Kidney epithelial cell (primary cell): ENCODE measurements around the gene DCC. TPM values are rescaled to one million over a fixed set of nuclear protein-coding genes. Genes with fewer than 3 reads are reported as not detected.
A peak's percentile ranks its signal among the peaks of the same experiment; 100 is the strongest.

Experiments
- DNase-seq: peaks from one replicate; pipeline ENCODE4 v3.0.0-alpha.2; 2010; ENCODE audit warnings: low read depth
- H3K27me3 ChIP-seq: 2 replicates; pipeline ENCODE4 v1.6.0; 2011; ENCODE audit warnings: low read length; ENCODE audit not compliant: control insufficient read depth, insufficient read depth
- H3K36me3 ChIP-seq: 2 replicates; pipeline ENCODE4 v1.5.1; 2011; ENCODE audit warnings: low read length; ENCODE audit not compliant: control insufficient read depth, insufficient read depth
- H3K4me3 ChIP-seq: 2 replicates; pipeline ENCODE4 v1.5.1; 2011; ENCODE audit warnings: low read depth, mild to moderate bottlenecking, control low read depth, low read length
- CTCF ChIP-seq: IDR thresholded peaks from 2 replicates; pipeline ENCODE4 v1.5.1; 2011; ENCODE audit warnings: mild to moderate bottlenecking, moderate library complexity, low read length, control low read depth, inconsistent platforms; ENCODE audit not compliant: insufficient read depth, poor library complexity, severe bottlenecking
- total RNA-seq: library from RNA; depleted of rRNA; stranded (reverse); fragments of >200 nt; gene quantifications from 2 replicates; pipeline ENCODE4 v1.2.3, GENCODE V29; 2015

The DCC gene
- total RNA-seq, 1 donor from 2014 or later: 0.04 TPM

GRCh38 chr18:52685316-52685715, 345.3 kb downstream of the DCC start:
- no peaks in the 10 kb centered on the region for H3K36me3 ChIP-seq
- no peak for TF ChIP-seq CTCF
- no peaks in the 10 kb centered on the region for H3K27me3 ChIP-seq
- H3K4me3 ChIP-seq: no peak overlapping the region
- DNase-seq: no peak

GRCh38 chr18:52691841-52692240, 351.8 kb downstream of the DCC start:
- TF ChIP-seq CTCF: no peak
- no peak for DNase-seq
- no peaks in the 10 kb centered on the region for H3K27me3 ChIP-seq

GRCh38 chr18:52694804-52695203, 354.8 kb downstream of the DCC start:
- Histone ChIP-seq H3K4me3 (no peak overlapping the region), H3K27me3 (no peaks in the 10 kb centered on the region), H3K36me3 (no peaks in the 10 kb centered on the region)
- peak; percentile 49 for TF ChIP-seq CTCF
- no peak for DNase-seq

More at GRCh38 chr18:52691841-52692240, 351.8 kb downstream of the DCC start:
- Histone ChIP-seq H3K36me3 (no peaks in the 10 kb centered on the region), H3K4me3 (no peak overlapping the region)

GRCh38 chr18:52700116-52700515, 360.1 kb downstream of the DCC start:
- Histone ChIP-seq H3K27me3 (no peaks in the 10 kb centered on the region), H3K36me3 (no peaks in the 10 kb centered on the region), H3K4me3 (no peak overlapping the region)
- no peak for DNase-seq
- TF ChIP-seq CTCF: no peak

GRCh38 chr18:52700816-52701215, 360.8 kb downstream of the DCC start:
- no peak for TF ChIP-seq CTCF
- H3K27me3 ChIP-seq: no peaks in the 10 kb centered on the region

GRCh38 chr18:52701219-52701935, 361.4 kb downstream of the DCC start:
- no peak overlapping the region for H3K4me3 ChIP-seq
- DNase-seq: no peak
- no peaks in the 10 kb centered on the region for H3K27me3 ChIP-seq
- H3K36me3 ChIP-seq: no peaks in the 10 kb centered on the region
- no peak for TF ChIP-seq CTCF

More at GRCh38 chr18:52700816-52701215, 360.8 kb downstream of the DCC start:
- no peak for DNase-seq
- H3K4me3 ChIP-seq: no peak overlapping the region
- no peaks in the 10 kb centered on the region for H3K36me3 ChIP-seq
